H9 (cell line): ENCODE results near the gene CEP43. TPM values are rescaled to one million over a fixed set of nuclear protein-coding genes. Genes with fewer than 3 reads are reported as not detected.

Experiments used
- DNase-seq: peaks from one replicate; pipeline ENCODE4 v3.0.0-alpha.2; 2017
- H2AFZ ChIP-seq: one replicate; pipeline ENCODE4 v1.6.1; 2013; ENCODE audit warnings: mild to moderate bottlenecking, low read length, control low read depth, moderate library complexity
- H2AK5ac ChIP-seq: 2 replicates; pipeline ENCODE4 v1.6.1; 2013; ENCODE audit warnings: low read length, control low read depth, mixed read lengths; ENCODE audit not compliant: insufficient read length
- H2BK120ac ChIP-seq: one replicate; pipeline ENCODE4 v1.6.1; 2013; ENCODE audit warnings: low read depth, mild to moderate bottlenecking, low read length, control low read depth, inconsistent platforms; ENCODE audit not compliant: poor library complexity, severe bottlenecking
- H2BK12ac ChIP-seq: 2 replicates; pipeline ENCODE4 v1.6.1; 2013; ENCODE audit warnings: low read length, control low read depth, mixed read lengths, low read depth; ENCODE audit not compliant: insufficient read length
- H2BK15ac ChIP-seq: 2 replicates; pipeline ENCODE4 v1.6.1; 2013; ENCODE audit warnings: low read depth, low read length, control low read depth
- H2BK20ac ChIP-seq: one replicate; pipeline ENCODE4 v1.6.1; 2013; ENCODE audit warnings: low read depth, mild to moderate bottlenecking, low read length, control low read depth, inconsistent platforms; ENCODE audit not compliant: poor library complexity, severe bottlenecking
- H2BK5ac ChIP-seq: 2 replicates; pipeline ENCODE4 v1.6.1; 2013; ENCODE audit warnings: low read length, control low read depth, mixed read lengths; ENCODE audit not compliant: insufficient read length
- H3K14ac ChIP-seq: 2 replicates; pipeline ENCODE4 v1.6.1; 2013; ENCODE audit warnings: low read length, control low read depth; ENCODE audit not compliant: insufficient read depth
- H3K18ac ChIP-seq: 2 replicates; pipeline ENCODE4 v1.6.1; 2013; ENCODE audit warnings: low read depth, mild to moderate bottlenecking, mixed read lengths, low read length, control low read depth; ENCODE audit not compliant: insufficient read length
- H3K23ac ChIP-seq: 2 replicates; pipeline ENCODE4 v1.6.1; 2013; ENCODE audit warnings: low read length, control low read depth, mixed read lengths, low read depth; ENCODE audit not compliant: insufficient read length
- H3K23me2 ChIP-seq: 2 replicates; pipeline ENCODE4 v1.6.1; 2013; ENCODE audit warnings: low read depth, mild to moderate bottlenecking, mixed read lengths, low read length, control low read depth; ENCODE audit not compliant: insufficient read length, poor library complexity, severe bottlenecking
- H3K27ac ChIP-seq: 2 replicates; pipeline ENCODE4 v1.5.1; 2013; ENCODE audit warnings: low read length, control low read depth, mixed read lengths, low read depth; ENCODE audit not compliant: insufficient read length
- H3K27me3 ChIP-seq: 2 replicates; pipeline ENCODE4 v1.6.1; 2013; ENCODE audit warnings: low read length, control low read depth, inconsistent platforms; ENCODE audit not compliant: insufficient read depth
- H3K4ac ChIP-seq: 2 replicates; pipeline ENCODE4 v1.6.1; 2013; ENCODE audit warnings: low read depth, mild to moderate bottlenecking, control low read depth, inconsistent platforms, low read length, moderate library complexity
- H3K4me1 ChIP-seq: 2 replicates; pipeline ENCODE4 v1.6.1; 2013; ENCODE audit warnings: low read length, control low read depth, inconsistent platforms; ENCODE audit not compliant: insufficient read depth
- H3K4me2 ChIP-seq: 2 replicates; pipeline ENCODE4 v1.6.1; 2013; ENCODE audit warnings: low read length, control low read depth, mixed read lengths; ENCODE audit not compliant: insufficient read length, insufficient read depth
- H3K56ac ChIP-seq: 2 replicates; pipeline ENCODE4 v1.6.1; 2013; ENCODE audit warnings: low read depth, mild to moderate bottlenecking, mixed read lengths, low read length, control low read depth; ENCODE audit not compliant: insufficient read length
- H3K79me1 ChIP-seq: 2 replicates; pipeline ENCODE4 v1.6.1; 2013; ENCODE audit warnings: low read depth, mild to moderate bottlenecking, moderate library complexity, low read length, control low read depth, inconsistent platforms; ENCODE audit not compliant: insufficient read depth, poor library complexity, severe bottlenecking
- H3K79me2 ChIP-seq: 2 replicates; pipeline ENCODE4 v1.6.1; 2013; ENCODE audit warnings: low read length, control low read depth, inconsistent platforms; ENCODE audit not compliant: insufficient read depth
- H3K9ac ChIP-seq: 2 replicates; pipeline ENCODE4 v1.6.1; 2013; ENCODE audit warnings: low read length, control low read depth, mixed read lengths; ENCODE audit not compliant: insufficient read length; ENCODE audit errors: extremely low read depth
- H3K9me3 ChIP-seq: one replicate; pipeline ENCODE4 v1.6.1; 2013; ENCODE audit warnings: low read depth, low read length, inconsistent platforms; ENCODE audit not compliant: control insufficient read depth
- H3T11ph ChIP-seq: one replicate; pipeline ENCODE4 v1.6.1; 2013; ENCODE audit warnings: mild to moderate bottlenecking, low read length, control low read depth, inconsistent platforms
- H4K20me1 ChIP-seq: one replicate; pipeline ENCODE4 v1.6.1; 2013; ENCODE audit not compliant: control insufficient read depth, insufficient read length, insufficient read depth
- H4K5ac ChIP-seq: 2 replicates; pipeline ENCODE4 v1.6.1; 2013; ENCODE audit warnings: low read depth, mild to moderate bottlenecking, mixed read lengths, low read length, control low read depth; ENCODE audit not compliant: insufficient read length
- H4K8ac ChIP-seq: replicated peaks from 2 replicates; pipeline ENCODE4 v1.6.1; 2013; ENCODE audit warnings: low read length, control low read depth, mixed read lengths, low read depth; ENCODE audit not compliant: insufficient read length
- H4K91ac ChIP-seq: 2 replicates; pipeline ENCODE4 v1.6.1; 2013; ENCODE audit warnings: low read depth, mild to moderate bottlenecking, moderate library complexity, mixed read lengths, low read length, control low read depth; ENCODE audit not compliant: insufficient read length
- H3K27ac Mint-ChIP-seq, 3 experiments: 2 replicates in 2 of 3; 3 replicates in 1 of 3; pipeline ENCODE4 v1.8.0; 2020 to 2021; ENCODE audit warnings: mixed read lengths in 3 of 3, mild to moderate bottlenecking in 1 of 3, moderate library complexity in 1 of 3
- H3K27me3 Mint-ChIP-seq: 2 replicates; pipeline ENCODE4 v1.8.0; 2021; ENCODE audit warnings: low read depth, mild to moderate bottlenecking, moderate library complexity, mixed read lengths
- H3K36me3 Mint-ChIP-seq, 3 experiments: 2 replicates in 2 of 3; 3 replicates in 1 of 3; pipeline ENCODE4 v1.8.0; 2020 to 2021; ENCODE audit warnings: low read depth in 3 of 3, mixed read lengths in 3 of 3; ENCODE audit not compliant: insufficient read depth in 1 of 3
- H3K4me1 Mint-ChIP-seq, 2 experiments: 2 replicates each; pipeline ENCODE4 v1.8.0; 2020; ENCODE audit warnings: mixed read lengths in 2 of 2
- H3K4me3 Mint-ChIP-seq, 2 experiments: 2 replicates in 1 of 2; 3 replicates in 1 of 2; pipeline ENCODE4 v1.8.0; 2020 to 2021; ENCODE audit warnings: mild to moderate bottlenecking in 2 of 2, mixed read lengths in 2 of 2, moderate library complexity in 1 of 2
- H3K9me3 Mint-ChIP-seq, 2 experiments: 2 replicates in 1 of 2; 3 replicates in 1 of 2; pipeline ENCODE4 v1.8.0; 2020; ENCODE audit warnings: mild to moderate bottlenecking in 2 of 2, mixed read lengths in 2 of 2, moderate library complexity in 1 of 2
- CTCF ChIP-seq: fragments of 200-600 bp; sonication (generic); conservative IDR thresholded peaks from 3 replicates; pipeline ENCODE4 v1.8.0; 2021; ENCODE audit warnings: antibody characterized with exemption, mild to moderate bottlenecking
- WGBS: extraction: QIAGEN DNeasy Blood & Tissue Kit; methylation state at CpG from one replicate; pipeline ENCODE4 v1.1.7; 2013; ENCODE audit warnings: missing lambda C conversion rate, low lambda C conversion rate, mixed read lengths; ENCODE audit not compliant: insufficient read length; ENCODE audit errors: extremely low coverage; 5-methylcytosine and 5-hydroxymethylcytosine counted together
- total RNA-seq: library from RNA; stranded (reverse); gene quantifications from 2 replicates; pipeline ENCODE4 v1.2.1, GENCODE V29; 2021

CEP43 gene
- total RNA-seq, 1 experiment from 2014 or later, result 33.6 TPM

DNA sequence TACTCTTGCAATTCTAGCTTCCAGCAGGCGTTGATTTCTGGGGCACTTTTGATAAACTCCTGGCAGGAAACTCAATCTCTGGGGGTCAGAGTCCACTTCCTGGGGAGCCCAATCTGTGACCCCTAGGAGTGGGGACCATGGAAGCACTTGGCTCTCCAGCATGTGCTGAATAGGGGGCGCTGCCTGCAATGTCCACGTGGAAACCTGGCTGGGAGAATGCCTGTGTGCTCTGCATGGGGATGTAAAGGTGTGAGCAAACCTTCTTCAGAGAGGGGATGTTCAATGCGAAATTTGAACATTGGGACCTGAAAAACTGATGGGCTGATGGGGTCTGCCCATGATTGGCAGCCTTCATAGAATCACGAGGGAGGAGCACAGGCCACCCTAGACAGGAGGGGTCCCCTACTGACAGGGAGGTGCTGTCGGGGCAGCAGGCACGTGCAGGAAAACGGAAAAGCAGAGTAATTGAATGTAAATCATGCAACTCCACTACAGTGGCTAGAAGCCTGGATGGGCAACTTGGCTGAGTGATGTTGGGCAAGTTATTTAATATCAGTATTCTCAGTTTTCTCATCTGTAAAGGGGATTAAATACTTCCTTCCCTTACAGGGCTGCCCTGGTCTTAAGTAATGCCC, 47.8 kb downstream of the CEP43 start:
- Histone ChIP-seq H3K27me3 (no peaks in the 10 kb centered on the region), H4K91ac (no peak overlapping the region), H3K9me3 (no peaks in the 10 kb centered on the region), H3K14ac (no peak overlapping the region), H2BK12ac (no peak overlapping the region), H4K8ac (no peak overlapping the region), H3K18ac (no peak overlapping the region), H4K20me1 (no peaks in the 10 kb centered on the region), H3K79me2 (no peaks in the 10 kb centered on the region), H2AK5ac (no peak overlapping the region), H3K9ac (no peak overlapping the region), H2BK15ac (no peak overlapping the region), H2BK5ac (no peak overlapping the region), H3K4ac (no peak overlapping the region), H3K27ac (no peak overlapping the region), H3K4me2 (no peak overlapping the region), H3K79me1 (no peaks in the 10 kb centered on the region), H3K4me1 (no peaks in the 10 kb centered on the region), H2BK20ac (no peak overlapping the region), H2BK120ac (no peak overlapping the region), H3K23ac (no peak overlapping the region), H4K5ac (no peak overlapping the region), H3K56ac (no peak overlapping the region), H3K23me2 (no peaks in the 10 kb centered on the region), H2AFZ (no peak overlapping the region), H3T11ph (no peak overlapping the region)
- no peak for DNase-seq
- TF ChIP-seq CTCF, result no peak
- Mint-ChIP-seq H3K27me3 (no peaks in the 10 kb centered on the region), H3K4me1 (peaks cover 2 to 4% of the 10 kb centered on the region in 2 experiments; a peak in 1 of 4 replicates), H3K9me3 (no peaks in the 10 kb centered on the region), H3K36me3 (peaks cover 0 to 11% (median 0%) of the 10 kb centered on the region in 3 experiments; a peak in 3 of 7 replicates), H3K27ac (peak overlapping the region in 2 of 3 experiments; percentile 30 to 89; a peak in 3 of 7 replicates), H3K4me3 (no peak overlapping the region)
- WGBS, result no CpG with 5 or more reads among the region's 8 CpGs
